Measurements from ENCODE around the gene DCAF11. TPM values are rescaled to one million over a fixed set of nuclear protein-coding genes. Genes with fewer than 3 reads are reported as not detected.

The DCAF11 gene
- total and polyA plus RNA-seq, 2 of the 13 experiments (the other 11 are each of a cell fraction or from before 2014, with no cell fraction given), result 150 to 257 TPM

GRCh38 chr14:24095271-24096068, 19.1 kb upstream of the DCAF11 start (continued):
- no peak for TF ChIP-seq SKIL (CRISPR knock-in tag; IDR thresholded peaks at IDR 0.05; ENCODE audit: borderline replicate concordance)
- TF ChIP-seq SRF (IDR thresholded peaks at IDR 0.05; ENCODE audit: low read depth, low read length), result peak; percentile 32; the same call in 1 of the 2 replicates
- TF ChIP-seq STAT5B (CRISPR knock-in tag; IDR thresholded peaks at IDR 0.05), result peak; percentile 91
- TF ChIP-seq CREB1 (IDR thresholded peaks at IDR 0.05), result peak; percentile 66; the same call in 1 of the 2 replicates
- TF ChIP-seq CREB1 (CRISPR knock-in tag; IDR thresholded peaks at IDR 0.05), result no peak
- no peak for TF ChIP-seq ZNF615 (CRISPR knock-in tag; IDR thresholded peaks at IDR 0.05; ENCODE audit: borderline replicate concordance)
- peak; percentile 56; the same call in 1 of the 2 replicates for TF ChIP-seq DDIT3 (CRISPR knock-in tag; IDR thresholded peaks at IDR 0.05)
- TF ChIP-seq ZNF780A (CRISPR knock-in tag; IDR thresholded peaks at IDR 0.05), result no peak
- peak; percentile 99 for TF ChIP-seq ZGPAT (CRISPR knock-in tag; IDR thresholded peaks at IDR 0.05)
- no peak for TF ChIP-seq ZMAT5 (CRISPR knock-in tag; IDR thresholded peaks at IDR 0.05; ENCODE audit: borderline replicate concordance, low read depth)
- peak; percentile 48; the same call in 1 of the 2 replicates for TF ChIP-seq ZNF143 (CRISPR knock-in tag; IDR thresholded peaks at IDR 0.05)
- no peak for TF ChIP-seq ZNF572 (CRISPR knock-in tag; IDR thresholded peaks at IDR 0.05)
- TF ChIP-seq ZNF747 (CRISPR knock-in tag; IDR thresholded peaks at IDR 0.05; ENCODE audit: borderline replicate concordance), result peak; percentile 99; the same call in 1 of the 2 replicates
- peak; percentile 94 for TF ChIP-seq UBTF (CRISPR knock-in tag; IDR thresholded peaks at IDR 0.05)
- peak; percentile 24; the same call in 1 of the 2 replicates for TF ChIP-seq ZZZ3 (CRISPR knock-in tag; IDR thresholded peaks at IDR 0.05; ENCODE audit: borderline replicate concordance)
- TF ChIP-seq ELF4 (CRISPR knock-in tag; IDR thresholded peaks at IDR 0.05; ENCODE audit: borderline replicate concordance), result peak; percentile 30; the same call in 1 of the 2 replicates
- no peak for TF ChIP-seq RORA (CRISPR knock-in tag; IDR thresholded peaks at IDR 0.05)
- TF ChIP-seq KLF9 (CRISPR knock-in tag; IDR thresholded peaks at IDR 0.05; ENCODE audit: low read depth), result peak; percentile 98; the same call in 1 of the 2 replicates
- TF ChIP-seq NFIB (CRISPR knock-in tag; IDR thresholded peaks at IDR 0.05; ENCODE audit: borderline replicate concordance), result no peak
- TF ChIP-seq SMARCE1 (IDR thresholded peaks at IDR 0.05; ENCODE audit: borderline replicate concordance), result no peak
- TF ChIP-seq DMAP1 (CRISPR knock-in tag; IDR thresholded peaks at IDR 0.05), result peak; percentile 99
- TF ChIP-seq PCBP1 (IDR thresholded peaks at IDR 0.05; ENCODE audit: borderline replicate concordance, low read depth, low read length), result no peak
